HG02610 (cell line): Measurements from ENCODE around the gene UBE4B.
"Not testable (repeated sequence)": the region's sequence is repeated elsewhere in the genome, so short reads cannot be mapped to it uniquely, and the experiment has no call there.

Source experiments
- ATAC-seq: cut with Tn5 transposase; IDR thresholded peaks from one replicate; pipeline ENCODE4 v1.9.1; 2021; ENCODE audit warnings: mild to moderate bottlenecking, moderate library complexity; ENCODE audit not compliant: unreplicated experiment

UBE4B gene

DNA sequence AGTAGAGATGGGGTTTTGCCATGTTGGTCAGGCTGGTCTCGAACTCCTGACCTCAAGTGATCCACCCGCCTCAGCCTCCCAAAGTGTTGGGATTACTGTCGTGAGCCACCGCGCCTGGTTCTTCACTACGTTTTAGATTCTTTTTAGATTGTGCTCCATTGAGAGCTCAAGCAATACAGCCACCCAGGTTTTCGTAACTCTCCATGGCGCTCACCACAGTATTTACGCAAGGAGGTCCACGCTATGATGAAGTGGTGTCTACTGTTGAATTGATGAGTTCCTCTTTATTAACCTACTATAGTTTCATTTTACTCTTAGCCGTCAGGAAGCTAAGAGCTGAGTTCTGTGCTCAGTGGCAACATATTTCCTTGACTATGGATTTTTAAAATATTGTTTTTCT lies 175.8 kb downstream of the UBE4B start:
- no peak for ATAC-seq

DNA sequence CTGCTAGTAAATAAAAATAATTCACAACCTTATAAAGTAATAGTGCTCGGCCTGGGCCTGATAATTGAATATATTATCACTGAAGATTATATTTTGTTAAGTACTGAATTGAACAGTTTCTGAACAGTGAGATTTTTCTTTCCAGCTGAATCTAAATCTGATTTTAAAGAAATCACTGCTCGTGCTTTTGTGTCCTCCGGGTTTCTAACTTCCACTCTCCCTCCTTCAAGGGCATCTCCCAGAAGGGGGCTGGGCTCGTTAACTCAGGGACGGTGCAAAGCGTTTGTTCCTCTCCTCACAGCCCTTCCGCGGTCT lies 176.8 kb downstream of the UBE4B start:
- no peak for ATAC-seq

DNA sequence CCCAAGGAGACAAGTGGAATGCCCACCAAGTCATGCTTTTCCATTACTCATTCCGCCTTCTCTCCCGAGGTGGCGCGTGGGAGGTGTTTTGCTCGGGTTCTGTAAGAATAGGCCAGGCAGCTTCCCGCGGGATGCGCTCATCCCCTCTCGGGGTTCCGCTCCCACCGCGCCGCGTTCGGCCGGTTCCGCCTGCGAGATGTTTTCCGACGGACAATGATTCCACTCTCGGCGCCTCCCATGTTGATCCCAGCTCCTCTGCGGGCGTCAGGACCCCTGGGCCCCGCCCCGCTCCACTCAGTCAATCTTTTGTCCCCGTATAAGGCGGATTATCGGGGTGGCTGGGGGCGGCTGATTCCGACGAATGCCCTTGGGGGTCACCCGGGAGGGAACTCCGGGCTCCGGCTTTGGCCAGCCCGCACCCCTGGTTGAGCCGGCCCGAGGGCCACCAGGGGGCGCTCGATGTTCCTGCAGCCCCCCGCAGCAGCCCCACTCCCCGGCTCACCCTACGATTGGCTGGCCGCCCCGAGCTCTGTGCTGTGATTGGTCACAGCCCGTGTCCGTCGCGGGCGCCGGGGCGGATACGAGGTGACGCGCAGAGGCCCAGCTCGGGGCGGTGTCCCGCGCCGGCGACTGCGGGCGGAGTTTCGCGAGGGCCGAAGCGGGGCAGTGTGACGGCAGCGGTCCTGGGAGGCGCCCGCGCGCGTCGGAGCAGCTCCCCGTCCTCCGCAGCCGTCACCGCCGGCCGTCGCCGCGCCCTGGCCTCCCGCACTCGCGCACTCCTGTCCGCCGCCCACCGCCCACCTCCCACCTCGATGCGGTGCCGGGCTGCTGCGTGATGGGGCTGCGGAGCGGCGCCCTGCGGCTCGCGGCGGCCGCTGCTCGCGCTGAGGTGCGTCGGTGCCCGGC lies 177.4 kb downstream of the UBE4B start, which contains the start of gene KIF1B:
KIF1B (plus strand) TSS at position 666 of the 906 bp plus-strand sequence. CDS start 21,759 bp downstream, outside the sequence.
- ATAC-seq: peak; percentile 96

DNA sequence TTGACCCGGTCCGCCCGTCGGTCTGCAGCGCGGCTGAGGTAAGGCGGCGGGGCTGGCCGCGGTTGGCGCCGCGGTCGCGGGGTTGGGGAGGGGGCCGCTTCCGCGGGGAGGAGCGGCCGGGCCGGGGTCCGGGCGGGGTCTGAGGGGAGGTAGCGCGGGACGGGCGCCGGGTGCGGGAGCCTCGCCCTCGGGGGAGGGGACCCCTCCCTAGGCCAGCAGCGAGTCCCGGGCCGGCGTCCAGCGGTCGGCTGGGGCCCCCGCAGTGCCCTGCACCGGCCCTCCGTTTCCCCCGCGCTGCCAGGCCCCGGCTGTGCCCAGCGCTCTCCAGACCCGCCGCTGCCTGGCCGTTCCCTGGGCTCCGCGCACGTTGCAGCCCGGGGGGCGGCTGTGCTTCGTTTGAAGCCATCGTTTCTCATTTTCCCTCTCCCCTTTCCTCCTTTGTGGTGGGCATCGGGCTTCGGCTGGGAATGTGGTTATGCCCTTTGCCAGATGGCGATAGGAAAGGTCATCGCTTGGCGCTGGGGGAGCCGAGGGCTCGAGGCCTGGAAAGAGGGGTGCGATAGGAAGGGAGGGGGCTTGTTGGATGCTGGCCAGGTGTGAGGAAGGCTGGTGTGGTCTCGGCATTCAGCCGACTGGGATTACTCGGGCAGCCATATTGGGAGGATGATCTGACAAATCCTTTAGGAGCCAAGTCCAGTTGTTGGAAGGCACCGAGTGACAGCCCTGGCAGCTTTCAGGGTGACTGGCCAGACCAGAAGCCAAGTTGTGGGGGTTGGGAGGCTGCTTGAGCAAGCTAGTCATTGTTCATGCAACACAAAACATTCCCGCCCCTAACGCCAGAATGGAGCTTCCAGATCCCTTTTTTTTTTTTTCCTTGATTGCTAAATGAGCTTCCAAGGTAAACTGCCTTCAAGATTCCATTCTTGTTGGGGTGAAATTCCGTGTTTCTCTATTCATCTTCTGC lies 178.4 kb downstream of the UBE4B start:
- peak; percentile 4 for ATAC-seq

DNA sequence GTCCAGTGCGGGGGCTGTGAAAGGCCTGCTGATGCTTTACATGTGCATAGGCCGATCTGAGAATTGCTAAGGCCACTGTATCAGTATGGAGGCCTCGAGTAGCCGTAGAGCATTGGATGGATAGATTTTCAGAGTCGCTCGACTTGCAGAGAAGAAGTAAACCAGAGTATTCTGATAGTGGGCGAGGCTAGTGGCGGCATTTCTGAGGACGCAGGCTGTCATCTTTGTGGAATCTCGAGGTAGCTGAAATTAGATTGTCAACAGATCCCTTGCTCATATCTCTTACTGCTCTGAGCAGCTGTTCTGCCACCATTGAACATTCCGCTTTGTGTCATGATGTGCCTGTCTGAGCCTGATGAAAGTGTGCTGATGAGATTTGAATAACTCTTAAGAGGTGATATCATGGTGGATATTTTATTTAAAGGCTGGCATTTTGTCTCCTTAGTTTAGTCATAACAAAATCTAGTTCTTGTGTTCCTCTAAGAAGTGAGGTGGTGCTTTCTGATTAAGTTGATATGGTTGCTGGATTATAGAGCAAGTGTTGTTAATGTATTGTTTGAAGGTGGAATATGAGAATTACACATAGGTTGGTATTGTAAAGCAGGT lies 179.2 kb downstream of the UBE4B start:
- ATAC-seq: no peak

DNA sequence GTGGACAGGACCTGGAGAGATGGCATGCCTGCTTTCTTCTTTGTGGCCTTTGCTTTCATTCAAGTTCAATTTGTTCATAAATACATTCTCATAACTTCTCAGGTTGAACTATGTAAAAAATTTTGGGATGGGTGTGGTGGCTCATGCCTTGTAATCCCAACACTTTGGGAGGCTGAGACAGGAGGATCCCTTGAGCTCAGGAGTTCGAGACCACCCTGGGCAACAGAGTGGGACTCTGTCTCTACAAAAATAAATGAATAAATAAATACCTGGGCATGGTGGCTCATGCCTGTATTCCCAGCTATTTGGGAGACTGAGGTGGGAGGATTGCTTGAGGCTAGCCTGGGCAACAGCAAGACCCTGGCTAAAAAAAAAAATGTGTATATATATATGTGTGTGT lies 179.7 kb downstream of the UBE4B start:
- no peak for ATAC-seq

DNA sequence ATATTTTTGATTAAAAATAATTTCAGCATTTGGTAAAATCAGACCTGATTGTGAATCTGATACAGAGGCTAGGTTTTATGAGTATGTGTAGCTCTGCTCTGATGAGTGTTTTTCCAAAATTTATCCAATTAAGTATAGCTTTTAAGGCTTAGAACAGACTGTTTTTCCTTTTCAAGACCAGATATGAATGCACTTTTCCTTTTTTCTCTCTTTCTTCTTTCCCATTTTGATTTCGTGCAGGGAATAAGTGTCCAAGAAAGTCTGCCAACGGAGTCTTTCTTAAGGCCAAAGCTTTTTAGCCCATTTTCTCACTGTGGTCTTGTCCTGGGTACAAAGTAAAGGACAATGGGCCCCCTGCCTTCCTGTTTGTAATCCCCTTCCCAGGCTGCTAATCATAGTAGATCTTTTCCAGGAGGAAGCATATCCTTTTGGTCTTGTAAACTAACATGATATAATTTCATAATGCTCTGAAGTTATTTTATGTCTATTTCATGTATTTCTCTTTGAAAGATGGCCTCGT lies 180.5 kb downstream of the UBE4B start:
- ATAC-seq: no peak

DNA sequence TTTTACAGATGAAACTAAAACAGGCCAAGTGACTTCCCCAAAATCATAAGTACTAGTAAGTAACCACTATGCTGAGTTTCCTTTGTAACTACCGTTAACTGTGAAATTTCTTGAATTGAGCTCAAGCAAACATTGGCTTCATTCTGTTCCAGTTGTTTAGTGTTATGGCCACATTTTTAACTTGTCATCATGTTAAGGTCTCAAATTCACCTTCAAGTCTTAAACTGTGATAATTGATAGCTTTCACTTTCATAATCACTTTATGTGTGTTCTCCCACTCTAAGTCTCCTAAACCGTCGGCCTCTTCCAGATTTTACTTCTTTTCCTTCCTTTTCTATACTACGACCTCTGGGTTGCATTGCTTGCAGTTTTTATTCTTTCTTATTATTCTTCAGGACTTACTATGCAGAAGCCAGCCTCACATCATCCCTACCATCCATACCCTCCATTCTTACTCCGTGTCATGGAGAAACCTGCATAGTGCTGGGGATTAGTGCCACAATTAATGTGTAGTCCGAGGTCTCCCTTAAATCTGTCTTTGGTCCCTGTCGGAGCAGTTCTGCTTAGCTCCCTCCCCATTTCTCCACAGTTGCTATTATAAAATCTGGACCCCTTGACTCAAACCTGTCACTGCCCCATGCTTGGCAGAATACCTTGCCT lies 183.5 kb downstream of the UBE4B start:
- no peak for ATAC-seq

DNA sequence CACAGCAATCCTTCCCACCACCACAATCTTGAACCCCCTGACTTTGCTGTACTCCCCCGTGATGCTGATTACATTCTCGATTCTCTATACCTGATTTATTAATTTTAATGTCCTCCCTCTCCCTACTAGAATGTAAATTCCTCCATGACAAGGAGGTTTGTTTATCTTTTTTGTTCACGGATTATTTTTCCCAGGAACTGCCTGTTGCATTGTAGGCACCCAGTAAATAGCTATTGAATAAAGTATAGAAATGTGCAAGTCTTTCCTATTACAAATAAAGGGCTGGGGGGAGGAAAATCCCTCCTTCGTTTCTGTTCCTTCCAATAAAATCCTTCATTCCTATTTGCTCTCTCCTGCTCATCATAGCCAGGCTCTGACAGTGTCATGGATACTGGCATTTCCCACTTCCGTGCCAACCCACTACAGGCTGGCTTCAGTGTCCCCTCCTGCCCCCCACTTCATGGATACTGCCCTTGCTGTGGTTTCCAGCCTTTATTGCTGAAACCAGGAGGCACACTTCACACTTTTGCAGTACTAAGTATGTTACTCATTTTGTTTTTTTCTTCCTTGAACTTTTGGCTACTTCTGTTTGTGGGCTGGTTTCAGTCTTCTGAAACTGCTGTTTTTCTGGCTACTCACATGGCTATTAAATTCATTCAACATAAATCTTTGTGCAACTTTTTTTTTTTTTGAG lies 185.1 kb downstream of the UBE4B start:
- no peak for ATAC-seq

DNA sequence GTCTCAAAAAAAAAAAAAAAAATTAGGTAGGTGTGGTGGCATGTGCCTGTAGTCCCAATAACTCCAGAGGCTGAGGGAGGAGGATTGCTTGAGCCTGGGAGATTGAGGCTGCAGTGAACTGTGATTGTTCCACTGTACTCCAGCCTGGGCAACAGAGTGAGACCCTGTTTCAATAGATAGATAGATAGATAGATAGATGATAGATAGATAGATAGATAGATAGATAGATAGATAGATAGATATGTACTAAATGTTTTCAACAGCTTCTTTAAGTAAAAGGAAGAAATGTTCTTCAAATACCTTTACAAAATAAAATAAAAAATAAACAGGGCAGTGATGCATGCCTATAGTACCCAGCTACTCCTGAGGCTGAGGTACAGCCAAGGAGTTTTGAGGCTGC lies 187.4 kb downstream of the UBE4B start:
- ATAC-seq: no peak

DNA sequence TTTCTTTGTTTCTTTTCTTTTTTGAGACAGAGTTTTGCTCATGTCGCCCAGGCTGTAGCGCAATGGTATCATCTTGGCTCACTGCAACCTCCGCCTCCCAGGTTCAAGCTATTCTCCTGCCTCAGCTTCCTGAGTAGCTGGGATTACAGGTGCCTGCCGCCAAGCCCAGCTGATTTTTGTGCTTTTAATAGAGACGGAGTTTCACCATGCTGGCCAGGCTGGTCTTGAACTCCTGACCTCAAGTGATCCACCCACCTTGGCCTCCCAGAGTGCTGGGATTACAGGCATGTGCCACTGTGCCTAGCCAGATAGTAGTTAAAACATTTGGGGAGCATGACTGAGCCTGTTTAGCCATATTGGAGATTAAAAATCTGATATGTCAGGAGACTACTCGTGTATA lies 187.9 kb downstream of the UBE4B start:
- not testable (repeated sequence) for ATAC-seq

DNA sequence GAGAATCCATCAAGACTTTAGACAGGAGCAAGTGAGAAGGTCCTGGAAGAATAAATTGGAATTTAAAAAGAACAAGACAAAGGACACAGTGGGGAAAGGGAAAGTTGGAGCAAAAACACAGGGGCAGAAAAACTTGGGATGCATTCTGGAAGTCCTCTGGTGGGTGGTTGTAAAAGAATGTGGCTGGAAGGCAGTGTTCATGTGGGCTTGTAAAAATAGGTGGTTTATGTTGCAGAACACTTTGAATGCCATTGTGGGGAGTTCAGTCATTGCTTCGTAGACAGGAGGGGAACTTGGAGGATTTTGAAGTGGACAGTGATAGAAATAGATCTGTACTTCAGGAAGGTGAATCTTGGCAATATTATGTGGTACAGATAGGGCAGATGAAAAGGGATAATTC lies 192.8 kb downstream of the UBE4B start:
- no peak for ATAC-seq

DNA sequence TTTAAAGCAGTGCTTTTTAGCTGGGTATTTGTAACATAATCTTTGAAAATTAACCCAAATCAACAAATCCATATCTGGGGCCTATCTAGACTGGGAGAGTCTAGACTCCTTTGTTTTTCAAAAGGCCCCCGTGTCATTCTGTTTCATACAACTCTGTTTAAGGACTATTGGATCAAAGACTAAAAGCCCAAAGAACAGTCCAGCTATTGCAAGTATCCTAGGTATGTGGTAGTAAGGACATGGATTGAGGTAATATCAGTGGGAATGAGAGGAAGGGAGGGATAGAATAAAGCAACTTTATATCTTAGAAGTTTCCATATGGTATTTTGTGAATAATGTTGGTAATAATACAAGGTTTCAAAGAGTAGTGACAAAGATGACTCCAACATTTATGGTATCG lies 195.8 kb downstream of the UBE4B start:
- no peak for ATAC-seq

DNA sequence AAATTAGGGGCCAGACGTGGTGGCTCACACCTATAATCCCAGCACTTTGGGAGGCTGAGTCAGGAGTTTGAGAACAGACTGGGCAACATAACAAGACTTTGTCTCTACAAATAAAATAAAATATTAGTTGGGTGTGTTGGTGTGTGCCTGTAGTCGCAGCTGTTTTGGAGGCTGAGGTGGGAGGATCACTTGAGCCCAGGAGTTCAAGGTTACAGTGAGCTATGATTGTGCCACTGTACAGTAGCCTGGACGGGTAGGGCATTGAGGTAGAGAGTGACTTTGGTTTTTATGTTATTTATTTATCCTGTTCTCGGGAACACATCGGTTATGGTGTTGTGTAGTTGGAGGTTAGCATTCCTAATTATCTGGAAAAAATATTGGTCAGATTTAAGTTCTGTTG lies 197.1 kb downstream of the UBE4B start:
- ATAC-seq: no peak
